ENCODE measurements around the gene GADD45G. TPM values are rescaled to one million over a fixed set of nuclear protein-coding genes. Genes with fewer than 3 reads are reported as not detected.

The GADD45G gene
- total and polyA plus RNA-seq, 2 of the 8 experiments (the other 6 are each of a cell fraction or from before 2014, with no cell fraction given): 7.0 to 11.4 TPM

DNA sequence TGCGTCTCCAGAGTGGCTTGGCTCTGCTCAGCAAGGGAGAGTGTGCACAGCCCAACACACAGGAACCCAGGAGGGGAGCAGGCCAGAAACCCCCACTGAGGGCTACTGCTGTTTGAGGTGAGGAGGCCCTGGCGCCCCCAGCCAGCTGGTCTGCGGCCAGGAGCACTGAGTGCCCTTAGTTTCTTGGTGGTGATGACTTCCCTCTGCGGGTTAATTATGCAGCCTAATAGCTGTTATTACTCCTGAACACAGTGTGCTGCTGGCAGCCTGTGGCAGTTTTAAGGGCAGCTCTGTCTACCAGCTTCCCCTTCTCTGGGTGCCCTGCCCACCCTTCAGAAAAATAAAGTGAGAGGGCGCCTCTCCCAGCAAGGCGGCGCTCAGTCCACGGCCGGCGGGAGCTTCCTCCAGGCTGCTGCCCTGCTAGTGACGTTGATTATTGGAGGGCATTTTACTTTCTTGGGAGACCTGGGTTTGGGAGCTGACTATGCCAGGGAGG is 19.2 kb downstream of the GADD45G start (continued):
- TF ChIP-seq, protein P1, sequence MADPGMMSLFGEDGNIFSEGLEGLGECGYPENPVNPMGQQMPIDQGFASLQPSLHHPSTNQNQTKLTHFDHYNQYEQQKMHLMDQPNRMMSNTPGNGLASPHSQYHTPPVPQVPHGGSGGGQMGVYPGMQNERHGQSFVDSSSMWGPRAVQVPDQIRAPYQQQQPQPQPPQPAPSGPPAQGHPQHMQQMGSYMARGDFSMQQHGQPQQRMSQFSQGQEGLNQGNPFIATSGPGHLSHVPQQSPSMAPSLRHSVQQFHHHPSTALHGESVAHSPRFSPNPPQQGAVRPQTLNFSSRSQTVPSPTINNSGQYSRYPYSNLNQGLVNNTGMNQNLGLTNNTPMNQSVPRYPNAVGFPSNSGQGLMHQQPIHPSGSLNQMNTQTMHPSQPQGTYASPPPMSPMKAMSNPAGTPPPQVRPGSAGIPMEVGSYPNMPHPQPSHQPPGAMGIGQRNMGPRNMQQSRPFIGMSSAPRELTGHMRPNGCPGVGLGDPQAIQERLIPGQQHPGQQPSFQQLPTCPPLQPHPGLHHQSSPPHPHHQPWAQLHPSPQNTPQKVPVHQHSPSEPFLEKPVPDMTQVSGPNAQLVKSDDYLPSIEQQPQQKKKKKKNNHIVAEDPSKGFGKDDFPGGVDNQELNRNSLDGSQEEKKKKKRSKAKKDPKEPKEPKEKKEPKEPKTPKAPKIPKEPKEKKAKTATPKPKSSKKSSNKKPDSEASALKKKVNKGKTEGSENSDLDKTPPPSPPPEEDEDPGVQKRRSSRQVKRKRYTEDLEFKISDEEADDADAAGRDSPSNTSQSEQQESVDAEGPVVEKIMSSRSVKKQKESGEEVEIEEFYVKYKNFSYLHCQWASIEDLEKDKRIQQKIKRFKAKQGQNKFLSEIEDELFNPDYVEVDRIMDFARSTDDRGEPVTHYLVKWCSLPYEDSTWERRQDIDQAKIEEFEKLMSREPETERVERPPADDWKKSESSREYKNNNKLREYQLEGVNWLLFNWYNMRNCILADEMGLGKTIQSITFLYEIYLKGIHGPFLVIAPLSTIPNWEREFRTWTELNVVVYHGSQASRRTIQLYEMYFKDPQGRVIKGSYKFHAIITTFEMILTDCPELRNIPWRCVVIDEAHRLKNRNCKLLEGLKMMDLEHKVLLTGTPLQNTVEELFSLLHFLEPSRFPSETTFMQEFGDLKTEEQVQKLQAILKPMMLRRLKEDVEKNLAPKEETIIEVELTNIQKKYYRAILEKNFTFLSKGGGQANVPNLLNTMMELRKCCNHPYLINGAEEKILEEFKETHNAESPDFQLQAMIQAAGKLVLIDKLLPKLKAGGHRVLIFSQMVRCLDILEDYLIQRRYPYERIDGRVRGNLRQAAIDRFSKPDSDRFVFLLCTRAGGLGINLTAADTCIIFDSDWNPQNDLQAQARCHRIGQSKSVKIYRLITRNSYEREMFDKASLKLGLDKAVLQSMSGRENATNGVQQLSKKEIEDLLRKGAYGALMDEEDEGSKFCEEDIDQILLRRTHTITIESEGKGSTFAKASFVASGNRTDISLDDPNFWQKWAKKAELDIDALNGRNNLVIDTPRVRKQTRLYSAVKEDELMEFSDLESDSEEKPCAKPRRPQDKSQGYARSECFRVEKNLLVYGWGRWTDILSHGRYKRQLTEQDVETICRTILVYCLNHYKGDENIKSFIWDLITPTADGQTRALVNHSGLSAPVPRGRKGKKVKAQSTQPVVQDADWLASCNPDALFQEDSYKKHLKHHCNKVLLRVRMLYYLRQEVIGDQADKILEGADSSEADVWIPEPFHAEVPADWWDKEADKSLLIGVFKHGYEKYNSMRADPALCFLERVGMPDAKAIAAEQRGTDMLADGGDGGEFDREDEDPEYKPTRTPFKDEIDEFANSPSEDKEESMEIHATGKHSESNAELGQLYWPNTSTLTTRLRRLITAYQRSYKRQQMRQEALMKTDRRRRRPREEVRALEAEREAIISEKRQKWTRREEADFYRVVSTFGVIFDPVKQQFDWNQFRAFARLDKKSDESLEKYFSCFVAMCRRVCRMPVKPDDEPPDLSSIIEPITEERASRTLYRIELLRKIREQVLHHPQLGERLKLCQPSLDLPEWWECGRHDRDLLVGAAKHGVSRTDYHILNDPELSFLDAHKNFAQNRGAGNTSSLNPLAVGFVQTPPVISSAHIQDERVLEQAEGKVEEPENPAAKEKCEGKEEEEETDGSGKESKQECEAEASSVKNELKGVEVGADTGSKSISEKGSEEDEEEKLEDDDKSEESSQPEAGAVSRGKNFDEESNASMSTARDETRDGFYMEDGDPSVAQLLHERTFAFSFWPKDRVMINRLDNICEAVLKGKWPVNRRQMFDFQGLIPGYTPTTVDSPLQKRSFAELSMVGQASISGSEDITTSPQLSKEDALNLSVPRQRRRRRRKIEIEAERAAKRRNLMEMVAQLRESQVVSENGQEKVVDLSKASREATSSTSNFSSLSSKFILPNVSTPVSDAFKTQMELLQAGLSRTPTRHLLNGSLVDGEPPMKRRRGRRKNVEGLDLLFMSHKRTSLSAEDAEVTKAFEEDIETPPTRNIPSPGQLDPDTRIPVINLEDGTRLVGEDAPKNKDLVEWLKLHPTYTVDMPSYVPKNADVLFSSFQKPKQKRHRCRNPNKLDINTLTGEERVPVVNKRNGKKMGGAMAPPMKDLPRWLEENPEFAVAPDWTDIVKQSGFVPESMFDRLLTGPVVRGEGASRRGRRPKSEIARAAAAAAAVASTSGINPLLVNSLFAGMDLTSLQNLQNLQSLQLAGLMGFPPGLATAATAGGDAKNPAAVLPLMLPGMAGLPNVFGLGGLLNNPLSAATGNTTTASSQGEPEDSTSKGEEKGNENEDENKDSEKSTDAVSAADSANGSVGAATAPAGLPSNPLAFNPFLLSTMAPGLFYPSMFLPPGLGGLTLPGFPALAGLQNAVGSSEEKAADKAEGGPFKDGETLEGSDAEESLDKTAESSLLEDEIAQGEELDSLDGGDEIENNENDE (IDR thresholded peaks at IDR 0.05; ENCODE audit: insufficient replicate concordance, low read length): no peak
- TF ChIP-seq CEBPB (IDR thresholded peaks at IDR 0.05; ENCODE audit: low read depth, low read length): no peak
- no peak for TF ChIP-seq SUZ12 (IDR thresholded peaks at IDR 0.05; ENCODE audit: low read length)
- no peak for TF ChIP-seq CHD2 (IDR thresholded peaks at IDR 0.05; ENCODE audit: low read length)
- TF ChIP-seq CHD1 (IDR thresholded peaks at IDR 0.05; ENCODE audit: low read depth, low read length): no peak
